ENCODE data around the gene PARD3B.
"Not testable (repeated sequence)": the region's sequence is repeated elsewhere in the genome, so short reads cannot be mapped to it uniquely, and the experiment has no call there.

DNA sequence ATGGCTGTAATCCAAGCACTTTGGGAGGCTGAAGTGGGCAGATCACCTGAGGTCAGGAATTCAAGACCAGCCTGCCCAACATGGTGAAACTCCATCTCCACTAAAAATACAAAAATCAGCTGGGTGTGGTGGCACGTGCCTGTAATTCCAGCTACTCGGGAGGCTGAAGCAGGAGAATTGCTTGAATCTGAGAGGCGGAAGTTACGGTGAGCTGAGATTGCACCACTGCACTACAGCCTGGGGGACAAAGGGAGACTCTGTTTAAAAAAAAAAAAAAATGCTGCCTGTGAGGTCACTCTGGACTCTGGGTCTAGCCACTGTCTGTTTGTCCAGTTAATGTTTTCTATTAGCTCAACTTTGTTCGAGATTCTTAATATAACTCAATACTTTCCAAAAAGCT lies 673.5 kb downstream of the PARD3B start:
- TF ChIP-seq POLR2A (IDR thresholded peaks at IDR 0.05) = not testable (repeated sequence)
- TF ChIP-seq, protein P1, sequence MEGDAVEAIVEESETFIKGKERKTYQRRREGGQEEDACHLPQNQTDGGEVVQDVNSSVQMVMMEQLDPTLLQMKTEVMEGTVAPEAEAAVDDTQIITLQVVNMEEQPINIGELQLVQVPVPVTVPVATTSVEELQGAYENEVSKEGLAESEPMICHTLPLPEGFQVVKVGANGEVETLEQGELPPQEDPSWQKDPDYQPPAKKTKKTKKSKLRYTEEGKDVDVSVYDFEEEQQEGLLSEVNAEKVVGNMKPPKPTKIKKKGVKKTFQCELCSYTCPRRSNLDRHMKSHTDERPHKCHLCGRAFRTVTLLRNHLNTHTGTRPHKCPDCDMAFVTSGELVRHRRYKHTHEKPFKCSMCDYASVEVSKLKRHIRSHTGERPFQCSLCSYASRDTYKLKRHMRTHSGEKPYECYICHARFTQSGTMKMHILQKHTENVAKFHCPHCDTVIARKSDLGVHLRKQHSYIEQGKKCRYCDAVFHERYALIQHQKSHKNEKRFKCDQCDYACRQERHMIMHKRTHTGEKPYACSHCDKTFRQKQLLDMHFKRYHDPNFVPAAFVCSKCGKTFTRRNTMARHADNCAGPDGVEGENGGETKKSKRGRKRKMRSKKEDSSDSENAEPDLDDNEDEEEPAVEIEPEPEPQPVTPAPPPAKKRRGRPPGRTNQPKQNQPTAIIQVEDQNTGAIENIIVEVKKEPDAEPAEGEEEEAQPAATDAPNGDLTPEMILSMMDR (IDR thresholded peaks at IDR 0.05) = not testable (repeated sequence)

Measured in lower leg skin (tissue), 3 donors.